Measurements from ENCODE around the gene RBMY1D. TPM values are rescaled to one million over a fixed set of nuclear protein-coding genes. Genes with fewer than 3 reads are reported as not detected.

RBMY1D gene
- total RNA-seq, 1 donor from 2014 or later = not detected

GRCh38 chrY:21839489-21839888, 54.8 kb downstream of the RBMY1D start:
- Mint-ChIP-seq H3K9me3 (no peaks in the 10 kb centered on the region), H3K27me3 (ENCODE audit: insufficient read depth, low read depth) (no peaks in the 10 kb centered on the region)

DNA sequence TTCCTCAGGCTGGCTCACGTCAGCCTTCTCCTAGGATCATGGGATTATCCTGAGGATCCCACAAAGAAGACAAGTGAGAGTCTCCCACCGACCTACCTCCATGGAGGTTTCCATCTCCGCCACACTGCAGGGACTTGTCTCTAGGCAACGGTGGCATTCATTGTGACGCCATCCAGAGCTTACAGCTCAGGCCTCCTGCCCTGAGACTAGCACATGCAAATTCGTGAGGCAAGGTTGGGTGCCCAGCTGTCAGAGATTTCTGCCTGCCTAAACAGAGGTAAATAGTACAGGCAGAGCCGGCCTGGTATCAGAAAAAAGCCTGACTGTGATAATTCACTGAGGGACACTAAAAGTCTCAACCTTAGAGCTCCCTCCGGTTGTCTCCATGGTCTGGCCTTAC, 58.0 kb downstream of the RBMY1D start:
- Histone ChIP-seq H3K27ac (no peak overlapping the region), H3K4me1 (no peaks in the 10 kb centered on the region), H3K27me3 (no peaks in the 10 kb centered on the region), H2AFZ (replicated peaks) (no peak overlapping the region), H4K20me1 (ENCODE audit: low read depth) (no peaks in the 10 kb centered on the region), H3K9me3 (ENCODE audit: low read depth) (no peaks in the 10 kb centered on the region), H3K9ac (no peak overlapping the region), H3F3A (ENCODE audit: low read depth) (no peaks in the 10 kb centered on the region), H3K4me2 (no peak overlapping the region), H3K79me2 (ENCODE audit: low read depth) (no peaks in the 10 kb centered on the region), H3K4me3 (no peak overlapping the region), H3K36me3 (no peaks in the 10 kb centered on the region)
- no peaks in the 10 kb centered on the region for H3K4me1 Mint-ChIP-seq
- H3K36me3 Mint-ChIP-seq = no peaks in the 10 kb centered on the region
- no peak for DNase-seq (ENCODE audit: low spot score)
- no peak overlapping the region for H3K4me3 Mint-ChIP-seq
- no peak overlapping the region for H3K27ac Mint-ChIP-seq
- no peaks in the 10 kb centered on the region for H3K27me3 Mint-ChIP-seq (ENCODE audit: insufficient read depth, low read depth)
- no peaks in the 10 kb centered on the region for H3K9me3 Mint-ChIP-seq
- TF ChIP-seq, protein P1, sequence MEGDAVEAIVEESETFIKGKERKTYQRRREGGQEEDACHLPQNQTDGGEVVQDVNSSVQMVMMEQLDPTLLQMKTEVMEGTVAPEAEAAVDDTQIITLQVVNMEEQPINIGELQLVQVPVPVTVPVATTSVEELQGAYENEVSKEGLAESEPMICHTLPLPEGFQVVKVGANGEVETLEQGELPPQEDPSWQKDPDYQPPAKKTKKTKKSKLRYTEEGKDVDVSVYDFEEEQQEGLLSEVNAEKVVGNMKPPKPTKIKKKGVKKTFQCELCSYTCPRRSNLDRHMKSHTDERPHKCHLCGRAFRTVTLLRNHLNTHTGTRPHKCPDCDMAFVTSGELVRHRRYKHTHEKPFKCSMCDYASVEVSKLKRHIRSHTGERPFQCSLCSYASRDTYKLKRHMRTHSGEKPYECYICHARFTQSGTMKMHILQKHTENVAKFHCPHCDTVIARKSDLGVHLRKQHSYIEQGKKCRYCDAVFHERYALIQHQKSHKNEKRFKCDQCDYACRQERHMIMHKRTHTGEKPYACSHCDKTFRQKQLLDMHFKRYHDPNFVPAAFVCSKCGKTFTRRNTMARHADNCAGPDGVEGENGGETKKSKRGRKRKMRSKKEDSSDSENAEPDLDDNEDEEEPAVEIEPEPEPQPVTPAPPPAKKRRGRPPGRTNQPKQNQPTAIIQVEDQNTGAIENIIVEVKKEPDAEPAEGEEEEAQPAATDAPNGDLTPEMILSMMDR (IDR thresholded peaks at IDR 0.05) = no peak
- TF ChIP-seq EZH2 (IDR thresholded peaks at IDR 0.05) (no peak), EZH2phosphoT487 (IDR thresholded peaks at IDR 0.05) (no peak)

More at GRCh38 chrY:21839489-21839888, 54.8 kb downstream of the RBMY1D start:
- Histone ChIP-seq H3K4me1 (no peaks in the 10 kb centered on the region), H2AFZ (replicated peaks) (no peak overlapping the region), H3K4me2 (no peak overlapping the region), H3K79me2 (ENCODE audit: low read depth) (no peaks in the 10 kb centered on the region), H4K20me1 (ENCODE audit: low read depth) (no peaks in the 10 kb centered on the region), H3K36me3 (no peaks in the 10 kb centered on the region), H3K27me3 (no peaks in the 10 kb centered on the region), H3K9ac (no peak overlapping the region), H3K27ac (no peak overlapping the region), H3K4me3 (no peak overlapping the region), H3F3A (ENCODE audit: low read depth) (no peaks in the 10 kb centered on the region), H3K9me3 (ENCODE audit: low read depth) (no peaks in the 10 kb centered on the region)
- no peaks in the 10 kb centered on the region for H3K4me1 Mint-ChIP-seq
- H3K27ac Mint-ChIP-seq = no peak overlapping the region
- TF ChIP-seq, protein P1 (IDR thresholded peaks at IDR 0.05) = no peak
- TF ChIP-seq EZH2 (IDR thresholded peaks at IDR 0.05) (no peak), EZH2phosphoT487 (IDR thresholded peaks at IDR 0.05) (no peak)
- H3K4me3 Mint-ChIP-seq = no peak overlapping the region
- no peaks in the 10 kb centered on the region for H3K36me3 Mint-ChIP-seq
- DNase-seq (ENCODE audit: low spot score) = no peak

GRCh38 chrY:21835052-21835451, 59.3 kb downstream of the RBMY1D start:
- H3K9me3 Mint-ChIP-seq = no peaks in the 10 kb centered on the region

More at GRCh38 chrY:21835052-21835451, 59.3 kb downstream of the RBMY1D start:
- no peak for TF ChIP-seq EZH2phosphoT487 (IDR thresholded peaks at IDR 0.05)
- Histone ChIP-seq H3K9me3 (ENCODE audit: low read depth) (no peaks in the 10 kb centered on the region), H3K27me3 (no peaks in the 10 kb centered on the region), H3K4me2 (no peak overlapping the region), H3K9ac (no peak overlapping the region), H3K4me3 (no peak overlapping the region), H3K36me3 (no peaks in the 10 kb centered on the region), H4K20me1 (ENCODE audit: low read depth) (no peaks in the 10 kb centered on the region), H3K79me2 (ENCODE audit: low read depth) (no peaks in the 10 kb centered on the region), H2AFZ (replicated peaks) (no peak overlapping the region), H3F3A (ENCODE audit: low read depth) (no peaks in the 10 kb centered on the region), H3K4me1 (no peaks in the 10 kb centered on the region), H3K27ac (no peak overlapping the region)
- Mint-ChIP-seq H3K36me3 (no peaks in the 10 kb centered on the region), H3K27ac (no peak overlapping the region), H3K4me3 (no peak overlapping the region), H3K27me3 (ENCODE audit: insufficient read depth, low read depth) (no peaks in the 10 kb centered on the region), H3K4me1 (no peaks in the 10 kb centered on the region)
- no peak for DNase-seq (ENCODE audit: low spot score)

Other genes starting within 250 kb of the RBMY1D start
- gene RBMY1E, start 23.5 kb upstream of the RBMY1D start, total RNA-seq (ENCODE audit: low replicate concordance) = not detected in 2 replicates

All from neural progenitor cell (in vitro differentiated cells).